Adrenal gland (tissue), 5 donors: ENCODE data around the gene MYH3.

Experiments
- CTCF ChIP-seq, 6 experiments: fragments of 450-650 bp in 4 of 6; fragments of 200-600 bp in 2 of 6; sonication (generic) in 1 of 6; IDR thresholded peaks; 1 replicate in 5 of 6; 2 replicates in 1 of 6; pipeline versions ENCODE4 v1.5.1 to v1.8.0; 2016 to 2021; ENCODE audit warnings: antibody characterized with exemption in 6 of 6, mild to moderate bottlenecking in 2 of 6, moderate library complexity in 1 of 6
- POLR2A ChIP-seq, 2 donors: fragments of 450-650 bp; IDR thresholded peaks; one replicate each; pipeline ENCODE4 v1.6.1; 2017; ENCODE audit warnings: antibody characterized with exemption in 2 of 2, mild to moderate bottlenecking in 2 of 2, moderate library complexity in 1 of 2
- donor health status: DM: no; HTN: no; CAD: no.

- no peak for TF ChIP-seq POLR2A (IDR thresholded peaks at IDR 0.05)
- no peak for TF ChIP-seq CTCF (IDR thresholded peaks at IDR 0.05)
Measured at GRCh38 chr17:10687499-10687898, 30.4 kb upstream of the MYH3 start.
